ENCODE measurements around the gene PCDHB9. TPM values are rescaled to one million over a fixed set of nuclear protein-coding genes. Genes with fewer than 3 reads are reported as not detected.
"Not testable (repeated sequence)": the region's sequence is repeated elsewhere in the genome, so short reads cannot be mapped to it uniquely, and the experiment has no call there.

Gene PCDHB9
- total RNA-seq, 1 donor = under 0.01 TPM

DNA sequence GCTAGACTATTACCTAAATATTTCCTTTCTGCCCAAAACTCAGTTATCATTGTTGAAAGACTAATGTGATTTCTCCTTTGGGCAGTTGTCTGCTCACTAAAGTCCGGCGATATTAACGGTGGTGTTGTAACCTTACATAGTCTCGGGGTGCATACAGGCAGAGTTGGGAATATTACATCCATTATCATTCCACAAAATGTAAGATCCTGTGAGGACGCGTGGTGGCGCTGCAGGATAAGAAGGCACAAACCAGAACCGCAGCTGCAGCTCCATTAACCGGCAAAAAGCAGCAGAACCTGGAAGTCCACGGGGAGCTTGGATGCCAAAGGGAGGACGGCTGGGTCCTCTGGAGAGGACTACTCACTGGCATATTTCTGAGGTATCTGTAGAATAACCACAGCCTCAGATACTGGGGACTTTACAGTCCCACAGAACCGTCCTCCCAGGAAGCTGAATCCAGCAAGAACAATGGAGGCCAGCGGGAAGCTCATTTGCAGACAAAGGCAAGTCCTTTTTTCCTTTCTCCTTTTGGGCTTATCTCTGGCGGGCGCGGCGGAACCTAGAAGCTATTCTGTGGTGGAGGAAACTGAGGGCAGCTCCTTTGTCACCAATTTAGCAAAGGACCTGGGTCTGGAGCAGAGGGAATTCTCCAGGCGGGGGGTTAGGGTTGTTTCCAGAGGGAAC is 26.8 kb downstream of the PCDHB9 start, which contains the start of gene PCDHB13:
Gene PCDHB13 (plus strand): TSS at position 264 of the 684 bp plus-strand sequence. CDS start 205 bp downstream, at position 469.
- not testable (repeated sequence) for H3K4me3 ChIP-seq (ENCODE audit: low read depth, low read length)
- DNase-seq (ENCODE audit: low read depth) = peak; percentile 16
- TF ChIP-seq, protein P1, sequence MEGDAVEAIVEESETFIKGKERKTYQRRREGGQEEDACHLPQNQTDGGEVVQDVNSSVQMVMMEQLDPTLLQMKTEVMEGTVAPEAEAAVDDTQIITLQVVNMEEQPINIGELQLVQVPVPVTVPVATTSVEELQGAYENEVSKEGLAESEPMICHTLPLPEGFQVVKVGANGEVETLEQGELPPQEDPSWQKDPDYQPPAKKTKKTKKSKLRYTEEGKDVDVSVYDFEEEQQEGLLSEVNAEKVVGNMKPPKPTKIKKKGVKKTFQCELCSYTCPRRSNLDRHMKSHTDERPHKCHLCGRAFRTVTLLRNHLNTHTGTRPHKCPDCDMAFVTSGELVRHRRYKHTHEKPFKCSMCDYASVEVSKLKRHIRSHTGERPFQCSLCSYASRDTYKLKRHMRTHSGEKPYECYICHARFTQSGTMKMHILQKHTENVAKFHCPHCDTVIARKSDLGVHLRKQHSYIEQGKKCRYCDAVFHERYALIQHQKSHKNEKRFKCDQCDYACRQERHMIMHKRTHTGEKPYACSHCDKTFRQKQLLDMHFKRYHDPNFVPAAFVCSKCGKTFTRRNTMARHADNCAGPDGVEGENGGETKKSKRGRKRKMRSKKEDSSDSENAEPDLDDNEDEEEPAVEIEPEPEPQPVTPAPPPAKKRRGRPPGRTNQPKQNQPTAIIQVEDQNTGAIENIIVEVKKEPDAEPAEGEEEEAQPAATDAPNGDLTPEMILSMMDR (IDR thresholded peaks at IDR 0.05; ENCODE audit: insufficient read depth, low read depth, low read length) = peak; percentile 17

DNA sequence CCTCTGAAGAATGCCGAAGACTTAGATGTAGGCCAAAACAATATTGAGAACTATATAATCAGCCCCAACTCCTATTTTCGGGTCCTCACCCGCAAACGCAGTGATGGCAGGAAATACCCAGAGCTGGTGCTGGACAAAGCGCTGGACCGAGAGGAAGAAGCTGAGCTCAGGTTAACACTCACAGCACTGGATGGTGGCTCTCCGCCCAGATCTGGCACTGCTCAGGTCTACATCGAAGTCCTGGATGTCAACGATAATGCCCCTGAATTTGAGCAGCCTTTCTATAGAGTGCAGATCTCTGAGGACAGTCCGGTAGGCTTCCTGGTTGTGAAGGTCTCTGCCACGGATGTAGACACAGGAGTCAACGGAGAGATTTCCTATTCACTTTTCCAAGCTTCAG is 27.6 kb downstream of the PCDHB9 start:
- not testable (repeated sequence) for H3K4me3 ChIP-seq (ENCODE audit: low read depth, low read length); DNase-seq (ENCODE audit: low read depth)

DNA sequence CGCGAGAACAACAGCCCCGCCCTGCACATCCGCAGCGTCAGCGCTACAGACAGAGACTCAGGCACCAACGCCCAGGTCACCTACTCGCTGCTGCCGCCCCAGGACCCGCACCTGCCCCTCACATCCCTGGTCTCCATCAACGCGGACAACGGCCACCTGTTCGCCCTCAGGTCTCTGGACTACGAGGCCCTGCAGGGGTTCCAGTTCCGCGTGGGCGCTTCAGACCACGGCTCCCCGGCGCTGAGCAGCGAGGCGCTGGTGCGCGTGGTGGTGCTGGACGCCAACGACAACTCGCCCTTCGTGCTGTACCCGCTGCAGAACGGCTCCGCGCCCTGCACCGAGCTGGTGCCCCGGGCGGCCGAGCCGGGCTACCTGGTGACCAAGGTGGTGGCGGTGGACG is 28.5 kb downstream of the PCDHB9 start:
- not testable (repeated sequence) for H3K4me3 ChIP-seq (ENCODE audit: low read depth, low read length); DNase-seq (ENCODE audit: low read depth)

DNA sequence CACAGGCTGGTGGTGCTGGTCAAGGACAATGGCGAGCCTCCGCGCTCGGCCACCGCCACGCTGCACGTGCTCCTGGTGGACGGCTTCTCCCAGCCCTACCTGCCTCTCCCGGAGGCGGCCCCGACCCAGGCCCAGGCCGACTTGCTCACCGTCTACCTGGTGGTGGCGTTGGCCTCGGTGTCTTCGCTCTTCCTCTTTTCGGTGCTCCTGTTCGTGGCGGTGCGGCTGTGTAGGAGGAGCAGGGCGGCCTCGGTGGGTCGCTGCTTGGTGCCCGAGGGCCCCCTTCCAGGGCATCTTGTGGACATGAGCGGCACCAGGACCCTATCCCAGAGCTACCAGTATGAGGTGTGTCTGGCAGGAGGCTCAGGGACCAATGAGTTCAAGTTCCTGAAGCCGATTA is 29.1 kb downstream of the PCDHB9 start:
- not testable (repeated sequence) for DNase-seq (ENCODE audit: low read depth); H3K4me3 ChIP-seq (ENCODE audit: low read depth, low read length)

DNA sequence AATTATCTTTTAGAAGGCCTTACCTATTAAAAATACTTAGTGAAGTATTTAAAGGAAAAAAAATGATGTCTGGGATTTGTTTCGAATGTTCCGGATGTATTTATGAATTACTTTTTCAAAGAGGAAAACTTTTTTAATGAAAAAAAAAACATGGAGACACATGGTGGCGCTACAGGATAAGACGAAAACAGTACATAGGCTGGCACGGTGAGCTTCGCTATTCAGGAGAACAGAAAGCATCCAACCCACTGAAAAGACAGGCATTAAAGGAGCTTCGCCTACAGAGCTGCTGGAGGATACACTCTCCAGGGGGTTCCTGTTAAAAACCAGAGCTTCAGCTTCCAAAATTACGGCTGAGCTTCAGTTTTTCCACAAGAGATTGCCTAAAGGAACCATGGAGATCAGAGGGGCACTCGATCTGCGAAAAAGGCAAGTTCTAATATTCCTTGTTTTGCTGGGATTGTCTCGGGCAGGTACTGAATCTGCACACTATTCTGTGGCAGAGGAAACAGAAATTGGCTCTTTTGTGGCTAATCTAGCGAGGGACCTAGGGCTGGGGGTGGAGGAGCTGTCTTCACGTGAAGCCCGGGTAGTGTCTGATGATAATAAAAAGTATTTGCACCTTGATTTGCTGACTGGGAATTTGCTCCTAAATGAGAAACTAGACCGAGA is 36.3 kb downstream of the PCDHB9 start, which contains the start of gene PCDHB14:
Gene PCDHB14 (plus strand): TSS at position 232 of the 672 bp plus-strand sequence. CDS start 163 bp downstream, at position 395.
- TF ChIP-seq, protein P1 (IDR thresholded peaks at IDR 0.05; ENCODE audit: insufficient read depth, low read depth, low read length) = peak; percentile 25

DNA sequence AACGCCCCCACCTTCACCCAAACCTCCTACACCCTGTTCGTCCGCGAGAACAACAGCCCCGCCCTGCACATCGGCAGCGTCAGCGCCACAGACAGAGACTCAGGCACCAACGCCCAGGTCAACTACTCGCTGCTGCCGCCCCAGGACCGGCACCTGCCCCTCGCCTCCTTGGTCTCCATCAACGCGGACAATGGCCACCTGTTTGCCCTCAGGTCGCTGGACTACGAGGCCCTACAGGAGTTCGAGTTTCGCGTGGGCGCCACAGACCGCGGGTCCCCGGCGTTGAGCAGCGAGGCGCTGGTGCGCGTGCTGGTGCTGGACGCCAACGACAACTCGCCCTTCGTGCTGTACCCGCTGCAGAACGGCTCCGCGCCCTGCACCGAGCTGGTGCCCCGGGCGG is 37.9 kb downstream of the PCDHB9 start:
- not testable (repeated sequence) for H3K4me3 ChIP-seq (ENCODE audit: low read depth, low read length); DNase-seq (ENCODE audit: low read depth)

More for the DNA sequence above, 36.3 kb downstream of the PCDHB9 start, which contains the start of gene PCDHB14:
- H3K4me3 ChIP-seq (ENCODE audit: low read depth, low read length) = peak within 1 kb of the TSS; percentile 24
- DNase-seq (ENCODE audit: low read depth) = peak; percentile 27

DNA sequence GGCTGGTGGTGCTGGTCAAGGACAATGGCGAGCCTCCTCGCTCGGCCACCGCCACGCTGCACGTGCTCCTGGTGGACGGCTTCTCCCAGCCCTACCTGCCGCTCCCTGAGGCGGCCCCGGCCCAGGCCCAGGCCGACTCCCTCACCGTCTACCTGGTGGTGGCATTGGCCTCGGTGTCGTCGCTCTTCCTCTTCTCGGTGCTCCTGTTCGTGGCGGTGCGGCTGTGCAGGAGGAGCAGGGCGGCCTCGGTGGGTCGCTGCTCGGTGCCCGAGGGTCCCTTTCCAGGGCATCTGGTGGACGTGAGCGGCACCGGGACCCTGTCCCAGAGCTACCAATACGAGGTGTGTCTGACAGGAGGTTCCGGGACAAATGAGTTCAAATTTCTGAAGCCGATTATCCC is 38.5 kb downstream of the PCDHB9 start:
- DNase-seq (ENCODE audit: low read depth) = not testable (repeated sequence)

DNA sequence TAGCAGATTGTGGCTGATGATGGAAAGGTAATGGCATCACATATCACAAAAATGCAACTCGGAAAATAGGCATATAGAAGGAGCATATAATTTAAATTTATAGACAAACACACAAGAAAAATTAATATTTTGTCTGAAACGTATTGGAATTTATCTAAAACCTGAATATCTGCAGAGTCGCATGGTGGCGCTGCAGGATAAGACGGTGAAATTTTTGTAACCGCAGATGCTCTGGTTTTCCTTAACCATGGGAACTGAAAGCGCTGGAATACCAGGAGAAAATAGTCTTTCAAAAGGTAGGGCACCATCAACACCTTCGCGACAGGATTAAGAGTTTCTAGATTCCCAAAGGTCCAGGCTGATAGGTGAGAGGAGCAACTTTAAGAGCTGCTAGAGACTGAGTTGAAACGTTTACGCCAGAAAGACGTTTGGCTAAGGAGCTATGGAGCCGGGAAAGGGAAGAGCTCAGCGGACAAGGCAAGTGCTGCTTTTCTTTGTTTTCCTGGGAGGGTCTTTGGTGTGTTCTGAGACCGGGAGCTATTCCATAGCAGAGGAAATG is 47.2 kb downstream of the PCDHB9 start:
- H3K4me3 ChIP-seq (ENCODE audit: low read depth, low read length) = peak overlapping the region; percentile 37
- DNase-seq (ENCODE audit: low read depth) = peak; percentile 5
- TF ChIP-seq, protein P1 (IDR thresholded peaks at IDR 0.05; ENCODE audit: insufficient read depth, low read depth, low read length) = peak; percentile 23

More for the DNA sequence above, 38.5 kb downstream of the PCDHB9 start:
- H3K4me3 ChIP-seq (ENCODE audit: low read depth, low read length) = not testable (repeated sequence)

DNA sequence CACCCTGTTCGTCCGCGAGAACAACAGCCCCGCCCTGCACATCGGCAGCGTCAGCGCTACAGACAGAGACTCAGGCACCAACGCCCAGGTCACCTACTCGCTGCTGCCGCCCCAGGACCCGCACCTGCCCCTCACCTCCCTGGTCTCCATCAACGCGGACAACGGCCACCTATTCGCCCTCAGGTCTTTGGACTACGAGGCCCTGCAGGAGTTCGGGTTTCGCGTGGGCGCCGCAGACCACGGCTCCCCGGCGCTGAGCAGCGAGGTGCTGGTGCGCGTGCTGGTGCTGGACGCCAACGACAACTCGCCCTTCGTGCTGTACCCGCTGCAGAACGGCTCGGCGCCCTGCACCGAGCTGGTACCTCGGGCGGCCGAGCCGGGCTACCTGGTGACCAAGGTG is 49.0 kb downstream of the PCDHB9 start:
- DNase-seq (ENCODE audit: low read depth); H3K4me3 ChIP-seq (ENCODE audit: low read depth, low read length): not testable (repeated sequence)

All from fibroblast of villous mesenchyme (primary cell).